ENCODE measurements around the gene ITPKC. TPM values are rescaled to one million over a fixed set of nuclear protein-coding genes. Genes with fewer than 3 reads are reported as not detected.
"Not testable (repeated sequence)": the region's sequence is repeated elsewhere in the genome, so short reads cannot be mapped to it uniquely, and the experiment has no call there.

Gene ITPKC
- total and polyA plus RNA-seq, 2 experiments from 2014 or later: 5.3 to 12.6 TPM

DNA sequence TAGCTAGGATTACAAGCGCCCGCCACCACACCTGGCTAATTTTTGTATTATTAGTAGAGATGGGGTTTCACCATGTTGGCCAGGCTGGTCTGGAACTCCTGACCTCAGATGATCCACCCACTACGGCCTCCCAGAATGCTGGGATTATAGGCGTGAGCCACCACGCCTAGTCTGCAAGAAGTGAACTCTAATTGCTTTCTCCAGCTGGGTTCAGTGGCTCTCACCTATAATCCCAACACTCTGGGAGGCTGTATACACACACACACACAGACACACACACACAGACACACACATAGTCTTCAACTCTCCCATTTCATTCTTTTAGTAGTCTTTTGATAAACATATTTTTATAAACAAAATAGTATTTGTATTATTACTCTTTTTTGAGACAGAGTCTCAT is 13.2 kb downstream of the ITPKC start:
- not testable (repeated sequence) for H3K9me2 ChIP-seq (ENCODE audit: insufficient read depth); H3K27ac Mint-ChIP-seq; H3K27me3 Mint-ChIP-seq (ENCODE audit: insufficient read depth, low read depth, poor library complexity); H3F3A ChIP-seq (replicated peaks; ENCODE audit: low read depth); ATAC-seq; H3K9me3 Mint-ChIP-seq; H3K4me1 Mint-ChIP-seq; H3K4me2 ChIP-seq; H3K27me3 ChIP-seq (ENCODE audit: insufficient read depth); H3K79me2 ChIP-seq (replicated peaks; ENCODE audit: insufficient read depth); H4K20me1 ChIP-seq (replicated peaks; ENCODE audit: insufficient read depth); H3K4me3 ChIP-seq; H3K4me3 Mint-ChIP-seq; H3K4me1 ChIP-seq (ENCODE audit: insufficient read depth); H2AFZ ChIP-seq; DNase-seq (ENCODE audit: low spot score); H3K27ac ChIP-seq (ENCODE audit: low read depth)
- H3K36me3 ChIP-seq (ENCODE audit: insufficient read depth): peaks cover 15% of the 10 kb centered on the region
- H3K36me3 Mint-ChIP-seq (ENCODE audit: low read depth): peaks cover 45% of the 10 kb centered on the region

DNA sequence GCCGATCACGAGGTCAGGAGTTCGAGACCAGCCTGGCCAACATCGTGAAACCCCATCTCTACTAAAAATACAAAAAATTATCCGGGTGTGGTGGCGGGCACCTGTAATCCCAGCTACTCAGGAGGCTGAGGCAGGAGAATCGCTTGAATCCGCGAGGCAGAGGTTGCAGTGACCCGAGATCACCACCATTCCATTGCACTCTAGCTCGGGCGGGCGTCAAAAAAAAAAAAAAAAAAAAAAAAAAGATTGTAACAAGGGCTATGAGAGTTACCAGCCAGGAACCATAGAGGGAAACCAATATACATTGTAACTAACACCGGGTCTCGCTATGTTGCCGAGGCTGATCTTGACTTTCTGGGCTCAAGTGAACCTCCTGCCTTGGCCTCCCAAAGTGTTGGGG is 15.4 kb downstream of the ITPKC start:
- H3K4me2 ChIP-seq; H3K4me1 Mint-ChIP-seq; H3K79me2 ChIP-seq (replicated peaks; ENCODE audit: insufficient read depth); H3K27me3 ChIP-seq (ENCODE audit: insufficient read depth); H3F3A ChIP-seq (replicated peaks; ENCODE audit: low read depth); H3K9me3 Mint-ChIP-seq; DNase-seq (ENCODE audit: low spot score); H3K27me3 Mint-ChIP-seq (ENCODE audit: insufficient read depth, low read depth, poor library complexity); H3K4me3 Mint-ChIP-seq; ATAC-seq; H3K4me1 ChIP-seq (ENCODE audit: insufficient read depth); H2AFZ ChIP-seq; H3K4me3 ChIP-seq; H3K27ac Mint-ChIP-seq; H3K9me2 ChIP-seq (ENCODE audit: insufficient read depth); H3K27ac ChIP-seq (ENCODE audit: low read depth); H4K20me1 ChIP-seq (replicated peaks; ENCODE audit: insufficient read depth): not testable (repeated sequence)
- H3K36me3 Mint-ChIP-seq (ENCODE audit: low read depth): peaks cover 53% of the 10 kb centered on the region
- peaks cover 15% of the 10 kb centered on the region for H3K36me3 ChIP-seq (ENCODE audit: insufficient read depth)

DNA sequence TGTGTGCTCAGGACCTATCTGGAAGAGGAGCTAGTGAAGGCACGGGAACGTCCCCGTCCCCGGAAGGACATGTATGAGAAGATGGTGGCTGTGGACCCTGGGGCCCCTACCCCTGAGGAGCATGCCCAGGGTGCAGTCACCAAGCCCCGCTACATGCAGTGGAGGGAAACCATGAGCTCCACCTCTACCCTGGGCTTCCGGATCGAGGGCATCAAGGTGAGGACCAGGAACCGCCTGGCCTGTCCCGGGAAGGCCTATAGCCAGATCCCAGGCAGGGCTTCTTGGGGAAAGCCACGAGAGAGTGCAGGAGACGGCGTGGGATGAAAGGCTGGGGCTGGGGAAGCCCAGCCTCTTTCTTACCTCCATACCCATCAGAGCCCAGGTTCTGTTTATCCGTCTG is 16.2 kb downstream of the ITPKC start:
- Mint-ChIP-seq H3K27ac (no peak overlapping the region), H3K4me1 (no peaks in the 10 kb centered on the region), H3K36me3 (ENCODE audit: low read depth) (peaks cover 52% of the 10 kb centered on the region), H3K9me3 (no peaks in the 10 kb centered on the region), H3K27me3 (ENCODE audit: insufficient read depth, low read depth, poor library complexity) (peaks cover 4% of the 10 kb centered on the region), H3K4me3 (no peak overlapping the region)
- H2AFZ ChIP-seq: no peak overlapping the region
- H3K27ac ChIP-seq (ENCODE audit: low read depth): no peak overlapping the region
- no peaks in the 10 kb centered on the region for H3F3A ChIP-seq (replicated peaks; ENCODE audit: low read depth)
- no peak for DNase-seq (ENCODE audit: low spot score)
- H3K4me3 ChIP-seq: no peak overlapping the region
- H3K27me3 ChIP-seq (ENCODE audit: insufficient read depth): no peaks in the 10 kb centered on the region
- peaks cover 15% of the 10 kb centered on the region for H3K36me3 ChIP-seq (ENCODE audit: insufficient read depth)
- no peak for ATAC-seq
- H3K9me2 ChIP-seq (ENCODE audit: insufficient read depth): no peaks in the 10 kb centered on the region
- H3K79me2 ChIP-seq (replicated peaks; ENCODE audit: insufficient read depth): no peaks in the 10 kb centered on the region
- H4K20me1 ChIP-seq (replicated peaks; ENCODE audit: insufficient read depth): no peaks in the 10 kb centered on the region; the same call in 1 of the 2 replicates
- H3K4me1 ChIP-seq (ENCODE audit: insufficient read depth): no peaks in the 10 kb centered on the region
- no peak overlapping the region for H3K4me2 ChIP-seq
- TF ChIP-seq ZNF331 (CRISPR knock-in tag; IDR thresholded peaks at IDR 0.05; ENCODE audit: low read depth) (no peak), JUNB (IDR thresholded peaks at IDR 0.05; ENCODE audit: unreplicated experiment) (no peak), EZH2 (IDR thresholded peaks at IDR 0.05; ENCODE audit: low read depth, unreplicated experiment) (no peak), EZH2phosphoT487 (IDR thresholded peaks at IDR 0.05; ENCODE audit: unreplicated experiment) (no peak), STAT1 (IDR thresholded peaks at IDR 0.05; ENCODE audit: unreplicated experiment) (no peak), POLR2AphosphoS5 (IDR thresholded peaks at IDR 0.05; ENCODE audit: low read depth) (no peak), ZNF114 (CRISPR knock-in tag; IDR thresholded peaks at IDR 0.05) (no peak)
- TF ChIP-seq, protein P1, sequence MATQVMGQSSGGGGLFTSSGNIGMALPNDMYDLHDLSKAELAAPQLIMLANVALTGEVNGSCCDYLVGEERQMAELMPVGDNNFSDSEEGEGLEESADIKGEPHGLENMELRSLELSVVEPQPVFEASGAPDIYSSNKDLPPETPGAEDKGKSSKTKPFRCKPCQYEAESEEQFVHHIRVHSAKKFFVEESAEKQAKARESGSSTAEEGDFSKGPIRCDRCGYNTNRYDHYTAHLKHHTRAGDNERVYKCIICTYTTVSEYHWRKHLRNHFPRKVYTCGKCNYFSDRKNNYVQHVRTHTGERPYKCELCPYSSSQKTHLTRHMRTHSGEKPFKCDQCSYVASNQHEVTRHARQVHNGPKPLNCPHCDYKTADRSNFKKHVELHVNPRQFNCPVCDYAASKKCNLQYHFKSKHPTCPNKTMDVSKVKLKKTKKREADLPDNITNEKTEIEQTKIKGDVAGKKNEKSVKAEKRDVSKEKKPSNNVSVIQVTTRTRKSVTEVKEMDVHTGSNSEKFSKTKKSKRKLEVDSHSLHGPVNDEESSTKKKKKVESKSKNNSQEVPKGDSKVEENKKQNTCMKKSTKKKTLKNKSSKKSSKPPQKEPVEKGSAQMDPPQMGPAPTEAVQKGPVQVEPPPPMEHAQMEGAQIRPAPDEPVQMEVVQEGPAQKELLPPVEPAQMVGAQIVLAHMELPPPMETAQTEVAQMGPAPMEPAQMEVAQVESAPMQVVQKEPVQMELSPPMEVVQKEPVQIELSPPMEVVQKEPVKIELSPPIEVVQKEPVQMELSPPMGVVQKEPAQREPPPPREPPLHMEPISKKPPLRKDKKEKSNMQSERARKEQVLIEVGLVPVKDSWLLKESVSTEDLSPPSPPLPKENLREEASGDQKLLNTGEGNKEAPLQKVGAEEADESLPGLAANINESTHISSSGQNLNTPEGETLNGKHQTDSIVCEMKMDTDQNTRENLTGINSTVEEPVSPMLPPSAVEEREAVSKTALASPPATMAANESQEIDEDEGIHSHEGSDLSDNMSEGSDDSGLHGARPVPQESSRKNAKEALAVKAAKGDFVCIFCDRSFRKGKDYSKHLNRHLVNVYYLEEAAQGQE (IDR thresholded peaks at IDR 0.05; ENCODE audit: unreplicated experiment): no peak
- TF ChIP-seq, protein P2, sequence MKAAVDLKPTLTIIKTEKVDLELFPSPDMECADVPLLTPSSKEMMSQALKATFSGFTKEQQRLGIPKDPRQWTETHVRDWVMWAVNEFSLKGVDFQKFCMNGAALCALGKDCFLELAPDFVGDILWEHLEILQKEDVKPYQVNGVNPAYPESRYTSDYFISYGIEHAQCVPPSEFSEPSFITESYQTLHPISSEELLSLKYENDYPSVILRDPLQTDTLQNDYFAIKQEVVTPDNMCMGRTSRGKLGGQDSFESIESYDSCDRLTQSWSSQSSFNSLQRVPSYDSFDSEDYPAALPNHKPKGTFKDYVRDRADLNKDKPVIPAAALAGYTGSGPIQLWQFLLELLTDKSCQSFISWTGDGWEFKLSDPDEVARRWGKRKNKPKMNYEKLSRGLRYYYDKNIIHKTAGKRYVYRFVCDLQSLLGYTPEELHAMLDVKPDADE (IDR thresholded peaks at IDR 0.05): no peak

Measured in GM23338 (cell line).